22Rv1 (cell line): ENCODE data around the gene CROCC2.

Experiments
- ZFX ChIP-seq: fragments of 450-650 bp; IDR thresholded peaks from 2 replicates; pipeline ENCODE4 v1.6.1; 2017; ENCODE audit warnings: antibody characterized with exemption, borderline replicate concordance
- TF ChIP-seq, protein P1 (sequence below): fragments of 450-650 bp; IDR thresholded peaks from 2 replicates; pipeline ENCODE4 v1.5.1; 2017; ENCODE audit warnings: mild to moderate bottlenecking

- TF ChIP-seq, protein P1, sequence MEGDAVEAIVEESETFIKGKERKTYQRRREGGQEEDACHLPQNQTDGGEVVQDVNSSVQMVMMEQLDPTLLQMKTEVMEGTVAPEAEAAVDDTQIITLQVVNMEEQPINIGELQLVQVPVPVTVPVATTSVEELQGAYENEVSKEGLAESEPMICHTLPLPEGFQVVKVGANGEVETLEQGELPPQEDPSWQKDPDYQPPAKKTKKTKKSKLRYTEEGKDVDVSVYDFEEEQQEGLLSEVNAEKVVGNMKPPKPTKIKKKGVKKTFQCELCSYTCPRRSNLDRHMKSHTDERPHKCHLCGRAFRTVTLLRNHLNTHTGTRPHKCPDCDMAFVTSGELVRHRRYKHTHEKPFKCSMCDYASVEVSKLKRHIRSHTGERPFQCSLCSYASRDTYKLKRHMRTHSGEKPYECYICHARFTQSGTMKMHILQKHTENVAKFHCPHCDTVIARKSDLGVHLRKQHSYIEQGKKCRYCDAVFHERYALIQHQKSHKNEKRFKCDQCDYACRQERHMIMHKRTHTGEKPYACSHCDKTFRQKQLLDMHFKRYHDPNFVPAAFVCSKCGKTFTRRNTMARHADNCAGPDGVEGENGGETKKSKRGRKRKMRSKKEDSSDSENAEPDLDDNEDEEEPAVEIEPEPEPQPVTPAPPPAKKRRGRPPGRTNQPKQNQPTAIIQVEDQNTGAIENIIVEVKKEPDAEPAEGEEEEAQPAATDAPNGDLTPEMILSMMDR, result no peak
- TF ChIP-seq ZFX, result no peak
Observed at GRCh38 chr2:241014224-241014623, 108.1 kb downstream of the CROCC2 start.
